Adrenal gland (tissue), 12 donors: ENCODE results near the gene LALBA. TPM values are rescaled to one million over a fixed set of nuclear protein-coding genes. Genes with fewer than 3 reads are reported as not detected.

Source experiments
- DNase-seq, 7 donors: peaks; one replicate each; pipeline ENCODE4 v3.0.0-alpha.2; 2019 to 2020
- H3K27ac ChIP-seq, 5 donors: fragments of 200-600 bp; sonication (generic) in 4 of 5; 1 replicate in 3 of 5; 2 replicates in 2 of 5; pipeline versions ENCODE4 v1.5.1 to v1.8.0; 2016 to 2020; ENCODE audit warnings: mild to moderate bottlenecking in 1 of 5
- H3K27me3 ChIP-seq: fragments of 200-600 bp; 2 replicates; pipeline ENCODE4 v1.8.0; 2021
- H3K36me3 ChIP-seq, 2 donors: fragments of 200-600 bp; replicated peaks in 1 of 2; 1 replicate in 1 of 2; 2 replicates in 1 of 2; pipeline versions ENCODE4 v1.5.1 to v1.8.0; 2018 to 2022
- H3K4me1 ChIP-seq, 2 donors: fragments of 200-600 bp; replicated peaks in 1 of 2; 1 replicate in 1 of 2; 2 replicates in 1 of 2; pipeline versions ENCODE4 v1.5.1 to v1.8.0; 2018 to 2021
- H3K4me3 ChIP-seq, 4 donors: fragments of 200-600 bp; sonication (generic) in 3 of 4; one replicate each; pipeline ENCODE4 v1.5.1; 2016 to 2018
- H3K9me3 ChIP-seq, 3 donors: fragments of 200-600 bp; sonication (generic) in 1 of 3; replicated peaks in 1 of 3; 1 replicate in 2 of 3; 2 replicates in 1 of 3; pipeline versions ENCODE4 v1.5.1 to v1.8.0; 2016 to 2021
- CTCF ChIP-seq, 6 experiments: fragments of 450-650 bp in 4 of 6; fragments of 200-600 bp in 2 of 6; sonication (generic) in 1 of 6; IDR thresholded peaks; 1 replicate in 5 of 6; 2 replicates in 1 of 6; pipeline versions ENCODE4 v1.5.1 to v1.8.0; 2016 to 2021; ENCODE audit warnings: antibody characterized with exemption in 6 of 6, mild to moderate bottlenecking in 2 of 6, moderate library complexity in 1 of 6
- POLR2A ChIP-seq, 2 donors: fragments of 450-650 bp; IDR thresholded peaks; one replicate each; pipeline ENCODE4 v1.6.1; 2017; ENCODE audit warnings: antibody characterized with exemption in 2 of 2, mild to moderate bottlenecking in 2 of 2, moderate library complexity in 1 of 2
- WGBS, 4 donors: extraction: QIAGEN DNeasy Blood & Tissue Kit in 2 of 4; methylation state at CpG; one replicate each; pipeline versions ENCODE4 v1.1.5 to v1.1.7; 2013 to 2017; 5-methylcytosine and 5-hydroxymethylcytosine counted together
- intact Hi-C, 2 donors: fragments of 100-400 bp; cut with DNase I; formaldehyde crosslinking; loops; one replicate each; pipeline versions ENCODE4 v1.14.1 to v1.15.0; 2022 to 2023
- polyA plus RNA-seq, 3 donors: library from polyadenylated mRNA; stranded (reverse); fragments of 200-250 nt in 2 of 3; fragments of 350-450 nt in 1 of 3; fragmentation: Illumina TruSeq in 1 of 3; extraction: RNeasy Lipid Tissue Mini Kit (QIAGEN cat#74804) in 1 of 3; gene quantifications; one replicate each; pipeline ENCODE4 v1.2.3, GENCODE V29; 2013 to 2014
- total RNA-seq, 9 donors: library from RNA; depleted of rRNA in 4 of 9; stranded (reverse); fragments of >200 nt in 4 of 9; fragments of 120-200 nt in 1 of 9; fragmentation: NEBNext Ultra II Directional in 1 of 9; extraction: Animal tissue kit (Norgen Biotek cat#: 25700) in 1 of 9; gene quantifications; one replicate each; pipeline versions ENCODE4 v1.1.0 to v1.2.4, GENCODE V29; 2013 to 2023
- donor health status: healthy with polysubstance abuse.
- donor health status: Bipolar disorder and iron deficiency.
- donor health status: DM: yes; HTN: yes; CAD: no.
- donor health status: DM: no; HTN: no; CAD: no.
- donor health status: DM: no; HTN: no; CAD: no.
- donor health status: DM: yes; HTN: yes; CAD: no.

LALBA gene
- total and polyA plus RNA-seq, 12 donors = not detected

- Histone ChIP-seq H3K27me3 (peaks cover 4% of the 10 kb centered on the region), H3K27ac (no peak overlapping the region), H3K4me3 (no peak overlapping the region), H3K36me3 (no peaks in the 10 kb centered on the region), H3K4me1 (no peaks in the 10 kb centered on the region), H3K9me3 (no peaks in the 10 kb centered on the region)
- intact Hi-C loops = loop anchor here in 1 of 2 donors (10.0 kb wide), 1 partner anchor 69 kb away; no protein-coding TSS in a partner anchor
- no peak for DNase-seq
- WGBS, 4 donors = 41 to 57% (median 48%) methylated on average over 4 of the region's 4 CpGs
- TF ChIP-seq CTCF (IDR thresholded peaks at IDR 0.05) (no peak), POLR2A (IDR thresholded peaks at IDR 0.05) (no peak)
These were observed 23.9 kb downstream of the LALBA start for GRCh38 chr12:48545833-48546469.

GRCh38 chr12:48542300-48542928 lies 27.4 kb downstream of the LALBA start:
- Histone ChIP-seq H3K36me3 (no peaks in the 10 kb centered on the region), H3K4me1 (no peaks in the 10 kb centered on the region), H3K27ac (no peak overlapping the region), H3K4me3 (no peak overlapping the region), H3K27me3 (peaks cover 4% of the 10 kb centered on the region), H3K9me3 (no peaks in the 10 kb centered on the region)
- TF ChIP-seq POLR2A (IDR thresholded peaks at IDR 0.05) (no peak), CTCF (IDR thresholded peaks at IDR 0.05) (peak; percentile 33 to 72 (median 48))
- 44 to 61% (median 49%) methylated on average over 8 of the region's 8 CpGs for WGBS, 4 donors
- intact Hi-C loops = loop anchor here (5.0 to 10.0 kb wide), 2 partner anchors 72 to 75 kb away; no protein-coding TSS in a partner anchor
- DNase-seq = peak; percentile 24 to 62 (median 32)

GRCh38 chr12:48536602-48537001 lies 33.2 kb downstream of the LALBA start:
- Histone ChIP-seq H3K36me3 (no peaks in the 10 kb centered on the region), H3K4me1 (no peaks in the 10 kb centered on the region), H3K9me3 (no peaks in the 10 kb centered on the region), H3K27ac (no peak overlapping the region), H3K4me3 (no peak overlapping the region), H3K27me3 (no peaks in the 10 kb centered on the region)
- TF ChIP-seq CTCF (IDR thresholded peaks at IDR 0.05) (no peak), POLR2A (IDR thresholded peaks at IDR 0.05) (no peak)
- 80 to 97% (median 88%) methylated on average over 1 of the region's 1 CpG for WGBS, 4 donors
- DNase-seq = no peak
- intact Hi-C loops = no loop called here

GRCh38 chr12:48532601-48533000 lies 37.2 kb downstream of the LALBA start:
- Histone ChIP-seq H3K9me3 (no peaks in the 10 kb centered on the region), H3K4me1 (no peaks in the 10 kb centered on the region), H3K4me3 (no peak overlapping the region), H3K27ac (no peak overlapping the region), H3K27me3 (no peaks in the 10 kb centered on the region), H3K36me3 (no peaks in the 10 kb centered on the region)
- DNase-seq = no peak
- intact Hi-C loops = no loop called here
- TF ChIP-seq CTCF (IDR thresholded peaks at IDR 0.05) = no peak
- no peak for TF ChIP-seq POLR2A (IDR thresholded peaks at IDR 0.05)
